SK-N-MC (cell line): ENCODE measurements around the gene METTL24.

ENCODE experiments used
- EZH2 ChIP-seq: fragments of 200-600 bp; sonication (generic); IDR thresholded peaks from one replicate; pipeline ENCODE4 v1.6.1; 2017; ENCODE audit warnings: antibody characterized with exemption
- POLR2AphosphoS5 ChIP-seq: IDR thresholded peaks from 2 replicates; pipeline ENCODE4 v1.6.1; 2012; ENCODE audit warnings: mild to moderate bottlenecking, low read depth, low read length, borderline replicate concordance

DNA sequence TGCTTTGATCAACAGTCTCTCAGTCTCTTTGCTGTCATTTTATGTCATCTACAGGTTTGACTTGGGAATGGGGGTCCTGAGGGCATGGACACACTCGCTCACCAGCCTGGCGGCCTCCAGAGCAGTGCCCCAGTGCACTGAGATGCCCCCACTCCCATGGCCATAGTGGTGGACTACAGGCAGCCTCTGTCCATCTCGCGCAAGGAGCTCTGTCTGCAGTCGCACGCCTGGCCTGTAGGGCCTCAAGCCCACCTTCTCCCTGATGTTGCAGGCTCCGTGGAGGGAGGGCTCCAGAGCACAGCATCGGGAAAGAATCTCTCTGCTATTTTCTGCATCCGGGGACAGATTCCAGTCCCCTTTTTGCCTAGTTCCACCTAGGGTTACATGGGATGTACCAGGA, 34.6 kb upstream of the METTL24 start:
- TF ChIP-seq POLR2AphosphoS5 (no peak), EZH2 (no peak)
